ENCODE measurements around the gene SOX5.
"Not testable (repeated sequence)": the region's sequence is repeated elsewhere in the genome, so short reads cannot be mapped to it uniquely, and the experiment has no call there.

The SOX5 gene

DNA sequence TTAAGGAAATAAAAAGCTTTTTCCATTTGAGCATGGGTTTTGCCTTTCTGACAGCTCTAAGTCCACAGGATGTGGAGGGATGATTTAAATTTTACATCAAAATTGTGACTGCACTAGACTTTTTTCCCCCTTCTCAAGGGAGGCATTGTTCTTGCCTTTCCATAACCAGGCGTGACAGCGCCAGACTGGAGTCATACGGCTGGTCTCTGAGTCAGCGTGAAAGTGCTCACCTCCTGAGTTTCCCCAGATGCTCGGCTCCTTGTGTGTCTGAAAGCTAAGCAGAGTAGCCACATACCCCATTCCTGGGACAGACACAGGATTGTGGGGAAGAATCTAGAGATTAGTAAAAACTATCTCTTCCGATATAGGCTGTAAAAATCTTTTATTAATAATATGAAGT, 43.1 kb downstream of the SOX5 start:
- DNase-seq (ENCODE audit: low spot score) = no peak

DNA sequence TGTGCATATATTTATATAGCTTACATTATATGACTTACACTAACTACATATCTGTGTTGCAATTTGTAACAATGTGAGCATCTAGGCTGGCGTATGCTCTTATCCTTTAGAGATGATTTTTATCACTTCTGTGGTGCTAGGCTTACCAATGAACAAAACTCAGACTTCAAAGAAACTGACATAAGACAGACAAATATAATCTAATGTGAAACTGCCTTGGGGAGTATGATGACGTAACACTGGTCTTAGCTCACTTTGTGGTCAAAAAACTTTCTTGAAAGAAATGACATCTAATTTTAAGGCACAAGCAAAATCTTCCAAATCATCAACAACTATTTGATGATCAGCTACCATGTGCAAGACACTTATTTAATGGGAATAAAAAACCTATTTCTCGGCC, 50.0 kb downstream of the SOX5 start:
- DNase-seq (ENCODE audit: low spot score) = no peak

DNA sequence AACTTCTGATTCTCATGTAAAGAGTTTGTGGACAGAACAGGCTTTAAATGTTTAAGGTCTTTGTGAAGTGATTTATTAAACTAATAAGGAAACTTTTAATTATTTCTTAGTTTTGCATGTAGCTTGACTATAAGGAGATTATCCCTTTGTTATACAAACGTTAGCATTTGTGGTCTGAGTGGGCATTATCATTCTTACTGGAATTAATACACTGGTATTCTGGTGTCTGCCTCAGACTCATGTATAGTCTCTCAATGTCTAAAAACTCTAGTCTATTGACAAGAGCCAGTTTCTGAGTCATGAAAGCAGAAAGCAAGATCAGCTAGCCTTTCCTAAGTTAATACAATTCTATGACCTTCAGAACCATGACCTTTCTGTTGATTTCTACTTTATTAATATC, 51.3 kb downstream of the SOX5 start:
- DNase-seq (ENCODE audit: low spot score) = no peak

DNA sequence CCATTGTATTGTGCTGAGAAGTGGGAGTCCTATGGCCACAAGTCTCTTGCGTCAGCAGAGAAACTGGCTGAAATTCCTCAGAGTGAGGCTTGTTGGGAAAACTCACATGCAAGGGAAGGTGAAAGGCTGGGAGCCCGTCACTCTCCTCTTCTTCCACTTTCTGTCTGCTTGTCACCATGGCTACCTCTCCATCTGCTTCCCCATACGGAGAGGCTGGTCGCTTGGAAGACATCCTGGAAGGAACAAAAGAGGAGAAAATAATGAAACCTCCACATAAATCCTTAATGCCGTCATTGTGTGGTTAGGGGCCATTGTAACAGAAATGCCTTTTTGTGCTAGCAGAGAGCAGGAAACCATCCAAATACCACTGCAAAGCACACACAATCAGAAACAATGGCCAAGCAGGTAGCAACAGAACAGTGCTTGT, 53.7 kb downstream of the SOX5 start:
- no peak for DNase-seq (ENCODE audit: low spot score)

DNA sequence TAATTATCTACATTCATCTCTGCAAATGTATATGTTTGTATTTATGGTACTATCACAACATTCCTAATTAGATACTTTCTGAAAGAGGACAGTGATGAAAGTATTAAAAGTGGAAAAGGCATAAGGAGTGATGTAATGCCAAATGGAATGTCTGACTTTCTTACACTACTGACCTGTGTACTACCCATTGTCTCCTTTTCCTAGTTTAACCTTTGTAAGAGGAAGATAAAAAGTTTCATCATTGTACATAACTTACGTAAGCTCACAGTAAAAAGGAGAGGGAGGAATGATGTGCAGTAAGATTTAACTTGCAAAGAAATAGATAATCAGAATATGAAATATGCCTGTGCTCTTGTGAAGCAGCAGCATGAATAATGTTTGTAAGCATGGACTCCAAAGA, 55.9 kb downstream of the SOX5 start:
- DNase-seq (ENCODE audit: low spot score) = no peak

DNA sequence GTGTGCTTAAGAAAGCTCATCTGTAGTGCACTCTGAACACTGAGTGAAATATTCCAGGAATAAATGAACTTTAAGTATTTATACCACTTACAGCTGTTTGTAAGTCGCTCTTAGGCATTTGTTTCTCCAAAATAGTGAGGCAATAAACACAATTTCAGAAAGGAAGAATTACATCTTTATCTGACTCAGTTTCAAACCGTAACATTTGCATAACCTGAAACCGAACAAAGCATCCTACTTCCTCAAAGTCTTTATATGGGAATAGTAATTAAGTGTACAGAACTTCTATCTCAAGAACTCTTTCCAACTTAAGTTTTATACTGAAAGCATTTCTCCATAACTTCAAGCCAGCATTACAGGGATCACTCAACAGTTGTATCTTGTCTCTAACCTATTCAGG, 58.4 kb downstream of the SOX5 start:
- no peak for DNase-seq (ENCODE audit: low spot score)

DNA sequence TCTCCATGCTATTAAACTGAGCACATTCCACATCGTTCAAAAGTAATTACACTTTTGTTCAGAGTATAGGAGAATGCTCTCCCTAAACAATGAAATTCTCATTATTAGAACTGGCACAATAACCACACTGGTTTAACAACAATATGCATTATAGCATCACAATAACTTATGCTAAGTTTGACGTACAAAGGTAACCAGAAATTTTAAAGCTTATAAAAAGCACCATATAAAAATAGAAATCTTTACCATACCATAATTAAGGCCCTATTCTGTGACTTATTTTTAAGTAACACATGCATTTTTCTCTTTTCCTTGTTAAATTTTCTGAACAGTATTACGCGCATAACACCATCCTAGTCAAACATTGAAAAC, 60.4 kb downstream of the SOX5 start:
- DNase-seq (ENCODE audit: low spot score) = no peak

DNA sequence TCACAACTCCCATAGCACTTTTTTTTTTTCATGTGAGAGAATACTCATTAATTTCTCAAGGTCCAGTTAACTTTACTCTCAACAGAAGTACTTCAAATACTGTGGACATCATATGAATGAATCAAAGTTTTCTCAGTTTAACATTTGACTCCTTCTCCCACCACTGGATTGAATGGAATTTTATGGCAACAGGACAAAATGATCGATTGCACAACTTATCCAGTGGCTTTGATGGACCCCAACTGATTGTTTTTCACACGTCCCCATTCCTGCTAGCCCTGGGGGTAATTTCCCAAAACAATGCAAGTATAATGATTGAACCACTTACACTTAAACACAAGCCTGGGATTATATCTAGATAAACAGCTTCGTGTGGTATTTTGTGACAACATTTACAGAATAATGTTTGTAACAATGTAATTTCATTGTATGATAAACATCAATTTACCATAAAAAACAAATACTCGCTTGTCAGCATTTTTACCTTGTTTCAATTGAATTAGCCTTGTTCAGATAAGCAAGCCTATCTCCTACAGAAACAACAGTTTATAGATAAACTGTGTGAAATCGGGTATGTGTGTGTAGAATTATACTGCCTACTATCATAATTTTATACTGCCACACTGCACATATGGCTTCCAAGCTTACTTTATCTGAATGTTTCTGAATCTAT, 60.9 kb downstream of the SOX5 start:
- DNase-seq (ENCODE audit: low spot score) = no peak

DNA sequence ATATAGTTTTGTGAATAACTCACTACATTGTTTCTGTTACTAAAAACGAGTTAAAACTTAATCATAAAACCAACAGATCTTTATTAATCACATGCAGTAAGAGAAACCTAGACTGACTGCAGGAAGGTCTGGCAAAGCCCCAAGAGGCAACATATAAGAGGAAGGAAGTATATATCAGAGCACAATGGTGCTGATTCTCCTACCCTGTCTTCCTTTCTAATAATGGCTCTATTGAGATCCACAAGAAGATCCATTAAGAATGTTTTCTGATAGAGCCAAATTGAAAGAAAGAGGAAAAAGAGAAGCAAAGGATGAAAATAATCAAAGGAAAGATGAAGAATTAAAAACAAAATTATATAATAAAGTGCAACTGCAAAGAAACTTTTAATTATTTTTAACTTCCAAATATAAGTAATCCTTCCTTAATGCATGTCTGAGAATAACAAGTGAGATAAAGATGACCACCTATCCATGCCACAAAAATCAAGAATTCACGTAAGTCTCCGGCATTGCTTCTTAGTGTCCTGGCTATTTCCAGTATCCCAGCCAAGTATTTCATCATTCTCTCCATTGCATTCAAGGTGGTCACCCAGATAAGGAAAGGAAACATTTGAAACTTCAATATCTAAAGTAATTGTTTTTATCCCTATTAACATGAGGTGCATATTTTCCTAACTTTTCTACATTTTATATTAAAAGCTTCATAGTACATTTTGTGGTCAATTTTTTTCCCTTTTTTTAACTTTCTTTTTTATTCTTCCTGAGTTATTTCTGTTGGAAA, 62.2 kb downstream of the SOX5 start:
- DNase-seq (ENCODE audit: low spot score) = no peak

DNA sequence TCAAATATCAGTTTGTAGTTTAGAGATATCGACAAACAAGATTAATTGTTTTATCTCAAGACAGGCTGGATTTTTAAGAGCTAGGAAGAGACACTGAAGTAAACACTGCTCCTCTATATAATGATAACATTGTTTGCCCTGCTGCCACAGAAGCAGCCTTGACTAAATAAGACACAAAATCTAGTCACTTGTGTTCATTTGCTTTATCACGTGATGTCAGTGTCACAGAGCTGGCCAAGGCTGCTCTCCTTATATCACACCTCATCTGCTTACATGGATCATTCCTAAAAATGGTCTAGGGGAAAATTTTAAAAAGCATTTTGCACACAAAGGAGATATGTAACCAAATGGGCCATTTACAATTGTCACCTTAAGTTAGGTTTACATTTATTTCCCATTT, 64.1 kb downstream of the SOX5 start:
- DNase-seq (ENCODE audit: low spot score) = no peak

DNA sequence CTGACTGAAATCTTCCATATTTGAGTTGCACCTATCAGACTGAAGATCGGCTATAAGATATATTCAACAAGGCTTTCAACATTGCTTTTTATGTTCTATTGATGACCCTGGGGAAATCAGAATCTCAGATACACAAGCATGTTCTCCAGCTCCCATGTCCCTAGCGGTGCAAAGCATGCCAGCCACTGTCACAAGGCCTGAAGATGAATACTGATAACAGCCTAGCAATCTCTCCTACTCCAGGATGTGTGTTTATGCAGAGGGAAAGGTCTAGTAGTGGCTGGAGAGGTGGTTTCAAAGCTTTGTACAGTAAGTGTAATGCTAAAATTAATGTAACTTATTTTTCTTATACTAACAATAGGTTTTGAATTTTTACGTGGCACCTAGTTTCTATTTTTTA, 64.6 kb downstream of the SOX5 start:
- no peak for DNase-seq (ENCODE audit: low spot score)

DNA sequence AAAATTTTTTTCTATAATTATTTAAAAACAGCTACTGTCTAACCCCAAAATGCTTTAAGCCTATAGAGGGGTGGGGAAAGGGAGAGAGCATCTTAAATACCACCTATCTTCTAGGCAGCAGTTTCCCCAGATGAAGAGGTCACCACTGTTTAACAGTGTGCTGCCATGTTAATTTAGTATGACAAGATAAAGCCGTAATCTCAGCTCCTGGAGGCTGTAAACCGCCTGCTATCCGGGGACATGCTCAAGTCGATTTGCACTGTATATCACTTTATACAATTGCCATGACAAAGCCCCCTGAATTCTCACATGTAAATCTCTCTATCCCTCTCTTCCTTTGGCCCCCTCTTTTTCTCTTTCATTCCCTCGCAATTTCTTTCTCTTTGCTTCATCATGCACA, 68.5 kb downstream of the SOX5 start:
- DNase-seq (ENCODE audit: low spot score) = no peak

DNA sequence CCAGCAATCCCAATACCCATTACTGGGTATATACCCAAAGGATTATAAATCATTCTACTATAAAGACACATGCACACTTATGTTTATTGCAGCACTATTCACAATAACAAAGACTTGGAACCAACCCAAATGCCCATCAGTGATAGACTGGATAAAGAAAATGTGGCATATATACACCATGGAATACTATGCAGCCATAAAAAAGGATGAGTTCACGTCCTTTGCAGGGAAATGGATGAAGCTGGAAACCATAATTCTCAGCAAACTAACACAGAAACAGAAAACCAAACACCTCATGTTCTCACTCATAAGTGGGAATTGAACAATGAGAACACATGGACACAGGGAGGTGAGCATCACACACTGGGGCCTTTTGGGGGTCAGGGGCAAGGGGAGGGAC, 72.9 kb downstream of the SOX5 start:
- not testable (repeated sequence) for DNase-seq (ENCODE audit: low spot score)

DNA sequence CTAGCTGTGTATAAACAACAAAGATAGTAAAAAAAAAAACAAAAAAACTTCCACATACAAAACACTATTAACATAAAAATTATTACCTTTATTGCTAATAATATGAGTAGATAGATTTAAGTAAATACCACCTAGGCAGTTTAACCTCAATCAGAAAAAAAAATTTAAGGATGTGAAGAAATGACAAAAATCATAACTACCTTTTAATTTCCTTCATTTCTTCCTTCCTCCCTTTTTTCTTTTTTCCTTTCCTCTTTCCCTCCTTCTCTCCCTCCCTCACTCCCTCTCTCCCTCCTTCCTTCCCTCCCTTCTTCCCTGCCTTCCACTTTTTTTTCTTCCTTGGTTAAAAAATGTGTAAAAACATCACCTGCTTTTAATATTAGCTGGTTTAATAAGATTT, 81.7 kb downstream of the SOX5 start:
- DNase-seq (ENCODE audit: low spot score) = no peak

DNA sequence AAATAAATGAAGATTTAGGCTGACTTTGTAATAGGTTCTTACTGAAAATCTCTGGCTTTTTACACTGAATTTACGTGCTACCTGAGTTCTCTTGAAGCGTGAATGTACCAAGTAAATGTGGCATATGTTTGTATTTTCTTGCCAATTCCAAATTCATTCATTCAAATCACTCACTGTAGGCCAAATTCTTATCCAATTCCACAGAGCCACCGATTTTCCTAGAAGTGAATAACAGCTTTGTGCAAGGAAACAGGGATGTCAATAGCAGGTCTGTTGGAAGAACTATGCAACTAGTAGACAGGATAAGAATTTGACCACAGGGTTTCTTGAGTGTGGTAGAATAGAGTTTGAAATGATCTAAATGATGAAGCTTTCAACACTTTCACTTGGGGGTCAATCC, 86.8 kb downstream of the SOX5 start:
- DNase-seq (ENCODE audit: low spot score) = no peak

DNA sequence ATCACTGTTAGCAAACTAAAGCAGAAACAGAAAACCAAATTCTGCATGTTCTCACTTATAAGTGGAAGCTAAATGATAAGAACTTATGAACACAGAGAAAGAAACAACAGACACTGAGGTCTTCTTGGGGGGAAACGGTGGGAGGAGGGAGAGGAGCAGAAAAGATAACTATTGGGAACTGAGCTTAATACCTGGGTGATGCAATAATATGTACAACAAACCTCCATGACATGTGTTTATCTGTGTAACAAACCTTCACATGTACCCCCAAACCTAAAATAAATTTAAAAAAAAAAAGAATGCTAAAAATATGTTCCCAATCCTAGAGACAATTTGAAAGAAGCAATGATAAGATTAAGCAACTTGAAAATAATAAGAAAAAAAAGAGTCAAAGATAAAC, 89.5 kb downstream of the SOX5 start:
- DNase-seq (ENCODE audit: low spot score) = no peak

DNA sequence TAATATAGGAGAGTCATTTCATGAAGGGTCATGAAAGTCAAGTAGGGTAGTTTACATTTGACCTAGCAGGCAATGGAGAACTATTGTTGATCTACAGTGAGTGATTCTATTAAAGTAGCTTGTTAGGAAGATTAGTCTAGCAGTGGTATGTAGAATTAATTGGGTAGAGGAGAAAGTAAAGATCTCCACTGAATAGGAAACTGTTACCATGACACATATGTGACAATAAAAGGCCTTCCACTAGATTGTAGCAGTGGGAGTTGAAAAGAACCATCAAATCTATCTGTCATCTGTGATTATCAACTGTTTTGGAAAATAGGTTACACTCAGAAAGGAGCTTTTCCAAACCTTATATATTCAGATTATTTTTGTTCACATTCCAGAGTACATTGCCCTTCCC, 92.3 kb downstream of the SOX5 start:
- no peak for DNase-seq (ENCODE audit: low spot score)

DNA sequence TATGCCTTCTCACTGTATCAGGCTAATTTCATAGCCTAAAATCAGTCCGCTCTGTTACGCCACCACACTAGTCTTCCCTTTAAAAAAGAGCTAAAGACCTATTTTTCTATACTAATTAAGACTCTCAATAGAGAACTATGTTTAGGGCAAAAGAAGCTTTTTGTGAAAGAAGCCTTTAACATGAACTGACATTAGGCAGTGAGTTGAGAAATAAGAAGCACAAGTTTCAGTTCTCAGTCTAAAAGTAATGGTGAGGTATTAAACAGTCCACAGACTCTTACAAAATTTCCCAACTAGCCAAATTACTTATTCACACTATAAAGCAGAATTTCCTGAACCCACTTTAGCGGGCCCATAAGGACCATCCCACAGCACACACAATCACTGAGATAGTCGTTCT, 93.7 kb downstream of the SOX5 start:
- DNase-seq (ENCODE audit: low spot score) = no peak

DNA sequence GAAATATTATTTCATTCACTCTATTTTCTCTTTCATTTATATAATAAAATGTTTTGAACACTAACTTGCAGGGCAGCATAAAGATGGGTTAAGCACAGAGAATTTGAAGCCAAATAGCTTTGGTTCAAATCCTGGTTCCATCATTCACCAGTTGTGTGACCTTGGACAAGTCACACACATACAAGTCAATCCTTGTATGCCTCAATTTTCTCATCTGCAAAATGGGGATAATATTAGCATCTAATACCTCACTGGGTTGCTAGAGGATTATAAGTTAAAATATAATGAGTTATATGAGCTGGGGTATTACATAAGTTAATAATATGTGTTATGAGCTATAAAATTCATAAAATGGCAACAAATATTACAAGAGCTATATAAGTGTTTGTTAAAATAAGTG, 94.9 kb downstream of the SOX5 start:
- no peak for DNase-seq (ENCODE audit: low spot score)

DNA sequence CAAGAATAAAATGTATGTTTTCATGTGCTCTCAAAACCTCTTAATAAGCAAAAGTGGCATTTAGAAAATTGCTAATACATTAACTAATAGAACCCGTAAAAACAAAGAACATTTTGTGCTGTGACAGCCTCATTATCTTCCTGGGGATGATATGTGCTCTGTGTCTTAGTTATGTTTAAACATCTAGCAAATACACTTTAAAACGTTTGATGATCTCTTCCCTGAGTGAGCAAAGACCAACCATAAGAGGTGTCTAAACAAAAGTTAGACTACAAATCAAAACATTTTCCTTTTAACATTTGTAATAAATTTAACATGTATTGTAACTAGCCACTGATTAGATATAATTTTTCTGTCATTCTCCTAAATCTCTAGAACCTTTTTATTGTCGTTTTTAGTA, 95.8 kb downstream of the SOX5 start:
- no peak for DNase-seq (ENCODE audit: low spot score)

DNA sequence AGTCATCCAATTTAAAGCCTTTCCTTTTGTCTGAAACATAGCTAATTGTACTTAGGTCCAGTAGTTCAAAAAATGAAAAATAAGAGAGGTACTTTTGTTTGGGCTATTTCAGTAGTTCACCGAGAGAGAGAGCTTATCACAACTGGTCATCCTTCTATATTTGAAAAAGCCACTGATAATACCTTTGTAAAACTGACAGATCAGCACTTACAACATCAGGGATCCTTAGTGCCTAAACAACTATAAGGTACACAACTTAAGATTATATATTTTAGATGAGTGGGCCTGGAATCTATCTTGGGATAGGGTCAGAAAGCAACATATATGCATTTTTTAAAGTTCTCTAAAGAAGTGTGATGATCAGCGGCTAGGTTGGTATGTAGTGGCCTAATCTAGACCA, 97.9 kb downstream of the SOX5 start:
- no peak for DNase-seq (ENCODE audit: low spot score)

DNA sequence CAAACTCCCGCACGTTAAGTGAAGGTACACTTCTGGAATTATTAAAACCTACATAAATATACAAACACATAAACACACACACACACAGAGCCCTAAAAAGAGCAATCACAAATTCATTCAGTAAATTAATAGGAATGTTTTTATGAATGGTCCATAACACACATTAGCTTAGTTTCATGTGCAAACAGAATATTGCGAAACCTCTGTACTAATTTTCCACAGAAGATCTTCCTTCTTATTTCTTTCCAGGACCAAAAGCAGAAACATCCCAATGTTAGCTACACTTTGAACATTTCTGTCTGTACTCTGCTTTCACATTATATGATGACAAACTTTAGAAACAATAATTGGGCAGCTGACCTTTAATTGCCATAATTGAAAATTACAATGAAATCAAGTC, 101.6 kb downstream of the SOX5 start:
- DNase-seq (ENCODE audit: low spot score) = no peak

DNA sequence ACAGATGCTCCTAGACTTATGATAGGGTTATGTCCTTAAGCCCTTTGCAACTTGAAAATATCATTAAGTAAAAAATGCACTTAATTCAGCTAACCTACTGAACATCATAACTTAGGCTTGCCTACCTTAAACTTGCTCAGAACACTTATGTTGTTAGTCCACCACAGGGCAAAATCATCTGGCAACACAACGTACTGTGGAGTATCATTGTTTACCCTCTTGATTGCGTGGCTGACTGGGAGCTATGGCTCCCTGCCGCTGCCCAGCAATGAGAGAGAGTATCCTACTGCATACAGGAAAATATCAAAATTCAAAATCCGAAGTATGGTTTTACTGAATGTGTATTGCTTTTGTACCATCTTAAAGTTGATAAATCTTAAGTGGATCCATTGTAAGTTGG, 105.5 kb downstream of the SOX5 start:
- DNase-seq (ENCODE audit: low spot score) = no peak

DNA sequence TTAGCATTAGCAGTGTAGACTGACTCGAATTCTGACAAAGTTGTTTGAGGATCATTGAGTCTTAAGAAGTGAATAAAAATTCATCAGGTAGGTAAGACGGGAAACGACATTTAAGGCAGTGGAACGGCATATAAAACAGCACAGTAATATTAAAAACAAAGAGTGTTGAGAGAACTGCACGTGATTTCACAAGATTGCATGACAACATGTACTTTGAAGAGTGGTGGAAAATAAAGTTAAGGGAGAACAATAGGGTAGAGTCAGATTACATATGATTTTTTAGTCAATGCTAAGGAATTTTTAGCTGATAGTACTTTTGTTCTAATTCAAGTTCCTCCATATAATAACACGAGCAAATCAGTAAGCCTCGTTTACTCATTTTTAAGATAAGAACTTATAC, 115.4 kb downstream of the SOX5 start:
- DNase-seq (ENCODE audit: low spot score) = no peak
